KMS-11 (cell line): ENCODE data around the gene DHCR7.
A peak's percentile ranks its signal among the peaks of the same experiment; 100 is the strongest.

ENCODE experiments used
- H2AFZ ChIP-seq: fragments of 200-600 bp; sonication (generic); 2 replicates; pipeline ENCODE4 v1.6.1; 2016; ENCODE audit warnings: antibody characterized with exemption, mixed run types, low read depth
- H3K27ac ChIP-seq: fragments of 200-600 bp; sonication (generic); 2 replicates; pipeline ENCODE4 v1.6.1; 2016; ENCODE audit warnings: mild to moderate bottlenecking, mixed run types
- H3K27me3 ChIP-seq: fragments of 200-600 bp; sonication (generic); 2 replicates; pipeline ENCODE4 v1.6.1; 2017; ENCODE audit warnings: mild to moderate bottlenecking, low read depth, mixed run types, moderate library complexity; ENCODE audit not compliant: insufficient read depth
- H3K36me3 ChIP-seq: fragments of 200-600 bp; sonication (generic); 2 replicates; pipeline ENCODE4 v1.6.1; 2017; ENCODE audit warnings: mild to moderate bottlenecking, mixed run types; ENCODE audit not compliant: insufficient read depth
- H3K4me1 ChIP-seq: fragments of 200-600 bp; sonication (generic); 2 replicates; pipeline ENCODE4 v1.6.1; 2016; ENCODE audit warnings: mild to moderate bottlenecking, low read depth, mixed run types; ENCODE audit not compliant: poor library complexity, severe bottlenecking
- H3K4me2 ChIP-seq: fragments of 200-600 bp; sonication (generic); 2 replicates; pipeline ENCODE4 v1.7.0; 2016; ENCODE audit warnings: mild to moderate bottlenecking, mixed run types
- H3K4me3 ChIP-seq: fragments of 200-600 bp; sonication (generic); IDR thresholded peaks from 2 replicates; pipeline ENCODE4 v1.6.1; 2017; ENCODE audit warnings: low read depth, low read length, mixed read lengths; ENCODE audit not compliant: insufficient read depth
- H3K79me2 ChIP-seq: fragments of 200-600 bp; sonication (generic); 2 replicates; pipeline ENCODE4 v1.6.1; 2016; ENCODE audit warnings: low read depth, mixed run types; ENCODE audit not compliant: insufficient read depth
- H3K9ac ChIP-seq: fragments of 200-600 bp; sonication (generic); 2 replicates; pipeline ENCODE4 v1.6.1; 2016; ENCODE audit warnings: mild to moderate bottlenecking, mixed run types
- H4K20me1 ChIP-seq: fragments of 200-600 bp; sonication (generic); 2 replicates; pipeline ENCODE4 v1.6.1; 2016; ENCODE audit warnings: mild to moderate bottlenecking, mixed run types; ENCODE audit not compliant: insufficient read depth
- CTCF ChIP-seq: fragments of 200-600 bp; sonication (generic); conservative IDR thresholded peaks from 2 replicates; pipeline ENCODE4 v1.6.1; 2017; ENCODE audit warnings: low read depth, mild to moderate bottlenecking, antibody characterized with exemption, low read length, moderate library complexity, mixed read lengths

DHCR7 gene

GRCh38 chr11:71396548-71397123, 51.6 kb downstream of the DHCR7 start:
- Histone ChIP-seq H3K27me3 (no peaks in the 10 kb centered on the region; the same call in 1 of the 2 replicates), H3K4me1 (peaks cover 19% of the 10 kb centered on the region), H3K9ac (no peak overlapping the region), H3K27ac (no peak overlapping the region), H3K36me3 (no peaks in the 10 kb centered on the region), H3K4me2 (peak overlapping the region; percentile 33; the same call in 1 of the 2 replicates), H3K4me3 (no peak overlapping the region), H4K20me1 (no peaks in the 10 kb centered on the region), H3K79me2 (no peaks in the 10 kb centered on the region), H2AFZ (no peak overlapping the region)
- no peak for TF ChIP-seq CTCF

- H3K79me2 ChIP-seq: no peaks in the 10 kb centered on the region
- no peak overlapping the region for H3K27ac ChIP-seq
- TF ChIP-seq CTCF: no peak
- peaks cover 4% of the 10 kb centered on the region; the same call in 1 of the 2 replicates for H3K27me3 ChIP-seq
- H3K4me3 ChIP-seq: no peak overlapping the region
- peaks cover 19% of the 10 kb centered on the region for H3K4me1 ChIP-seq
- peak overlapping the region; percentile 33; the same call in 1 of the 2 replicates for H3K4me2 ChIP-seq
- no peaks in the 10 kb centered on the region for H4K20me1 ChIP-seq
- no peaks in the 10 kb centered on the region for H3K36me3 ChIP-seq
- no peak overlapping the region for H2AFZ ChIP-seq
- no peak overlapping the region for H3K9ac ChIP-seq
Observed at GRCh38 chr11:71395774-71396173, 52.4 kb downstream of the DHCR7 start.

GRCh38 chr11:71395263-71395560, 53.0 kb downstream of the DHCR7 start:
- Histone ChIP-seq H3K36me3 (no peaks in the 10 kb centered on the region), H3K9ac (no peak overlapping the region), H3K4me3 (no peak overlapping the region), H3K27ac (no peak overlapping the region), H3K79me2 (no peaks in the 10 kb centered on the region), H3K27me3 (peaks cover 9% of the 10 kb centered on the region; the same call in 1 of the 2 replicates), H2AFZ (no peak overlapping the region), H4K20me1 (no peaks in the 10 kb centered on the region), H3K4me2 (no peak overlapping the region), H3K4me1 (peaks cover 19% of the 10 kb centered on the region)
- TF ChIP-seq CTCF: no peak

- no peak overlapping the region for H3K9ac ChIP-seq
- H3K4me3 ChIP-seq: no peak overlapping the region
- H3K79me2 ChIP-seq: no peaks in the 10 kb centered on the region
- no peaks in the 10 kb centered on the region for H3K36me3 ChIP-seq
- no peaks in the 10 kb centered on the region for H4K20me1 ChIP-seq
- H3K4me1 ChIP-seq: peaks cover 19% of the 10 kb centered on the region
- H3K4me2 ChIP-seq: no peak overlapping the region
- peaks cover 24% of the 10 kb centered on the region; the same call in 1 of the 2 replicates for H3K27me3 ChIP-seq
- no peak for TF ChIP-seq CTCF
- H3K27ac ChIP-seq: no peak overlapping the region
- no peak overlapping the region for H2AFZ ChIP-seq
Observed at GRCh38 chr11:71393283-71393682, 54.9 kb downstream of the DHCR7 start.
